ENCODE results near the gene EIF4A3. TPM values are rescaled to one million over a fixed set of nuclear protein-coding genes. Genes with fewer than 3 reads are reported as not detected.

Gene EIF4A3
- polyA plus RNA-seq, 2 of the 4 experiments (the other 2 are of a cell fraction) = 181 to 189 TPM

DNA sequence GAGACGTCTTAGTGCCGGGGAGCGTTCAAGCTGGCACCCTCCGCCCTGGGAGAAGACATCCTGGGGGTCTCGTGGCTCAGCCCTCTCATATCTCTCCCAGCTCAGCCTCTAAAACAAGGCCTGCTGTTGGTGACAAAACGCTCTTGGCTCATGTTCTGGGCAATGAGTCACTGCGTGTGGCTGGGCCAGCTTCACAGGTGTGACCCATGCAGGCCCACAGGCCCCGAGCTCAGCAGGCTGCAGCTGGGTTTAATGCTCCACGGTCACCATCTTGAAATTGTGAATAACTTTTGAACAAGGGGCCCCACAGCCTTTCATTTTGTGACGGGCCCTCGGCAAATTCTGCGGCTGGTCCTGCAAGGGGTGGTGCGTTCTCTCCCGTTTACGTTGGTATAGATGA is 23.1 kb downstream of the EIF4A3 start:
- Histone ChIP-seq H3K4me3 (no peak overlapping the region), H3K27ac (no peak overlapping the region), H3K4me2 (no peak overlapping the region), H3K9me3 (no peaks in the 10 kb centered on the region), H3K4me1 (no peaks in the 10 kb centered on the region)
- TF ChIP-seq KDM5A (IDR thresholded peaks at IDR 0.05) = no peak
- no peak for TF ChIP-seq CBX8 (IDR thresholded peaks at IDR 0.05)
- no peak for TF ChIP-seq MYC (IDR thresholded peaks at IDR 0.05; ENCODE audit: borderline replicate concordance, low read length)
- TF ChIP-seq CEBPB (IDR thresholded peaks at IDR 0.05) = no peak
- TF ChIP-seq NFE2L2 (conservative IDR thresholded peaks at IDR 0.05; ENCODE audit: low read length) = no peak
- no peak for TF ChIP-seq HOXB5 (CRISPR knock-in tag; IDR thresholded peaks at IDR 0.05)
- TF ChIP-seq CBX2 (IDR thresholded peaks at IDR 0.05; ENCODE audit: borderline replicate concordance, low read depth) = no peak
- no peak for TF ChIP-seq BHLHE40 (IDR thresholded peaks at IDR 0.05; ENCODE audit: low read depth, low read length)
- TF ChIP-seq POLR2A (IDR thresholded peaks at IDR 0.05; ENCODE audit: low read length) = no peak
- TF ChIP-seq RAD21 (conservative IDR thresholded peaks at IDR 0.05 in 1 of 2, IDR thresholded peaks at IDR 0.05 in 1 of 2) = no peak
- TF ChIP-seq HEYL (CRISPR knock-in tag; IDR thresholded peaks at IDR 0.05) = no peak
- no peak for TF ChIP-seq FOXS1 (CRISPR knock-in tag; IDR thresholded peaks at IDR 0.05)
- no peak for TF ChIP-seq ZNF302 (CRISPR knock-in tag; IDR thresholded peaks at IDR 0.05)
- TF ChIP-seq, protein P1, sequence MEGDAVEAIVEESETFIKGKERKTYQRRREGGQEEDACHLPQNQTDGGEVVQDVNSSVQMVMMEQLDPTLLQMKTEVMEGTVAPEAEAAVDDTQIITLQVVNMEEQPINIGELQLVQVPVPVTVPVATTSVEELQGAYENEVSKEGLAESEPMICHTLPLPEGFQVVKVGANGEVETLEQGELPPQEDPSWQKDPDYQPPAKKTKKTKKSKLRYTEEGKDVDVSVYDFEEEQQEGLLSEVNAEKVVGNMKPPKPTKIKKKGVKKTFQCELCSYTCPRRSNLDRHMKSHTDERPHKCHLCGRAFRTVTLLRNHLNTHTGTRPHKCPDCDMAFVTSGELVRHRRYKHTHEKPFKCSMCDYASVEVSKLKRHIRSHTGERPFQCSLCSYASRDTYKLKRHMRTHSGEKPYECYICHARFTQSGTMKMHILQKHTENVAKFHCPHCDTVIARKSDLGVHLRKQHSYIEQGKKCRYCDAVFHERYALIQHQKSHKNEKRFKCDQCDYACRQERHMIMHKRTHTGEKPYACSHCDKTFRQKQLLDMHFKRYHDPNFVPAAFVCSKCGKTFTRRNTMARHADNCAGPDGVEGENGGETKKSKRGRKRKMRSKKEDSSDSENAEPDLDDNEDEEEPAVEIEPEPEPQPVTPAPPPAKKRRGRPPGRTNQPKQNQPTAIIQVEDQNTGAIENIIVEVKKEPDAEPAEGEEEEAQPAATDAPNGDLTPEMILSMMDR (IDR thresholded peaks at IDR 0.05) = no peak
- TF ChIP-seq, protein P2, sequence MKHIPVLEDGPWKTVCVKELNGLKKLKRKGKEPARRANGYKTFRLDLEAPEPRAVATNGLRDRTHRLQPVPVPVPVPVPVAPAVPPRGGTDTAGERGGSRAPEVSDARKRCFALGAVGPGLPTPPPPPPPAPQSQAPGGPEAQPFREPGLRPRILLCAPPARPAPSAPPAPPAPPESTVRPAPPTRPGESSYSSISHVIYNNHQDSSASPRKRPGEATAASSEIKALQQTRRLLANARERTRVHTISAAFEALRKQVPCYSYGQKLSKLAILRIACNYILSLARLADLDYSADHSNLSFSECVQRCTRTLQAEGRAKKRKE (CRISPR knock-in tag; IDR thresholded peaks at IDR 0.05; ENCODE audit: low read depth) = no peak
- TF ChIP-seq HOXA7 (CRISPR knock-in tag; IDR thresholded peaks at IDR 0.05) = no peak
- ChIA-PET CTCF (interaction anchor here (0.6 to 6.5 kb wide), 11 partner anchors 9 to 125 kb away, joined by 3 to 60 read pairs (median 4); partner anchors contain the start of gene GAA), POLR2A (interaction anchor here (1.2 kb wide), 1 partner anchor 22 kb away, joined by 5 read pairs; the partner anchor contains the start of gene GAA)
- ATAC-seq (peak in 1 of 2 experiments; percentile 16; a peak in 1 of 6 replicates), FAIRE-seq (no peak), DNase-seq (ENCODE audit: low read depth in 1 of 2, low spot score in 1 of 2) (no peak)
- 82% methylated on average over 15 of the region's 15 CpGs for WGBS (ENCODE audit: missing lambda C conversion rate)

DNA sequence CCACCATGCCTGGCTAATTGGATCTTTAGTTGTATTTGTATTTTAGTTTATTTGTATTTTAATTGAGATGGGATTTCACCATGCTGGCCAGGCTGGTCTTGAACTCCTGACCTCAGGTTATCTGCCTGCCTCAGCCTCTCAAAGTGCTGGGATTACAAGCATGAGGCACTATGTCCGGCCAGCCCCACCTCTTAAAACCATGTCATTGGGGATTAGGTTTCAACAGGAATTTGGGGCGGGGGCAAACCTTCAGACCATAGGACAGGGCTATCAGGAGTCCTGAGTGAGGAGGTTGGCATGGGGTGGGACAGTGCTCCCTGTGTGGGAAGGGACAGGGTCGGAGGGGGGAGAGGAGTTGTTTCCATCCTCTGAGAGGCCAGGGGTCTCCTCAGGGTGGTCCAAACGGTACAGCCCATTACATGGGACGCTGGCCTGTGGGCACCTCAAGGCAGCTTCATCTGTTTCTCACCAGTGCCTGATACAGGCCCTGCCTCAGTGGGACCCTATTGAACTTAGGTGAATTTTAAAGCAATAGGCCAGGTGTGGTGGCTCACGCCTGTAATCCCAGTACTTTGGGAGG is 23.9 kb downstream of the EIF4A3 start:
- Histone ChIP-seq H3K4me3 (no peak overlapping the region), H3K4me2 (no peak overlapping the region), H3K9me3 (no peaks in the 10 kb centered on the region), H3K4me1 (no peaks in the 10 kb centered on the region), H3K27ac (no peak overlapping the region)
- DNase-seq (ENCODE audit: low read depth in 1 of 2, low spot score in 1 of 2) (no peak), FAIRE-seq (no peak), ATAC-seq (no peak)
- POLR2A ChIA-PET = interaction anchor here (1.2 kb wide), 1 partner anchor 21 kb away, joined by 5 read pairs; the partner anchor contains the start of gene GAA
- TF ChIP-seq FOSB (CRISPR knock-in tag; IDR thresholded peaks at IDR 0.05) (no peak), TFCP2L1 (CRISPR knock-in tag; IDR thresholded peaks at IDR 0.05) (no peak), SREBF2 (IDR thresholded peaks at IDR 0.05) (no peak), ZSCAN20 (CRISPR knock-in tag; IDR thresholded peaks at IDR 0.05) (no peak), FOSL2 (IDR thresholded peaks at IDR 0.05) (no peak), FOSL2 (CRISPR knock-in tag; IDR thresholded peaks at IDR 0.05) (no peak), HOXB5 (CRISPR knock-in tag; IDR thresholded peaks at IDR 0.05) (no peak), SMC3 (IDR thresholded peaks at IDR 0.05) (no peak), EHMT2 (IDR thresholded peaks at IDR 0.05; ENCODE audit: low read depth) (no peak), EHF (CRISPR knock-in tag; IDR thresholded peaks at IDR 0.05) (no peak), PHF8 (IDR thresholded peaks at IDR 0.05; ENCODE audit: borderline replicate concordance, low read depth) (no peak), HOXB13 (CRISPR knock-in tag; IDR thresholded peaks at IDR 0.05; ENCODE audit: low read depth) (no peak), EP300 (IDR thresholded peaks at IDR 0.05) (no peak), JUN (IDR thresholded peaks at IDR 0.05) (no peak), MAFK (IDR thresholded peaks at IDR 0.05; ENCODE audit: partially characterized antibody) (no peak), ZNF302 (CRISPR knock-in tag; IDR thresholded peaks at IDR 0.05) (no peak)
- TF ChIP-seq, protein P3, sequence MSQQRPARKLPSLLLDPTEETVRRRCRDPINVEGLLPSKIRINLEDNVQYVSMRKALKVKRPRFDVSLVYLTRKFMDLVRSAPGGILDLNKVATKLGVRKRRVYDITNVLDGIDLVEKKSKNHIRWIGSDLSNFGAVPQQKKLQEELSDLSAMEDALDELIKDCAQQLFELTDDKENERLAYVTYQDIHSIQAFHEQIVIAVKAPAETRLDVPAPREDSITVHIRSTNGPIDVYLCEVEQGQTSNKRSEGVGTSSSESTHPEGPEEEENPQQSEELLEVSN (IDR thresholded peaks at IDR 0.05; ENCODE audit: borderline replicate concordance, low read depth) = no peak
- TF ChIP-seq, protein P4, sequence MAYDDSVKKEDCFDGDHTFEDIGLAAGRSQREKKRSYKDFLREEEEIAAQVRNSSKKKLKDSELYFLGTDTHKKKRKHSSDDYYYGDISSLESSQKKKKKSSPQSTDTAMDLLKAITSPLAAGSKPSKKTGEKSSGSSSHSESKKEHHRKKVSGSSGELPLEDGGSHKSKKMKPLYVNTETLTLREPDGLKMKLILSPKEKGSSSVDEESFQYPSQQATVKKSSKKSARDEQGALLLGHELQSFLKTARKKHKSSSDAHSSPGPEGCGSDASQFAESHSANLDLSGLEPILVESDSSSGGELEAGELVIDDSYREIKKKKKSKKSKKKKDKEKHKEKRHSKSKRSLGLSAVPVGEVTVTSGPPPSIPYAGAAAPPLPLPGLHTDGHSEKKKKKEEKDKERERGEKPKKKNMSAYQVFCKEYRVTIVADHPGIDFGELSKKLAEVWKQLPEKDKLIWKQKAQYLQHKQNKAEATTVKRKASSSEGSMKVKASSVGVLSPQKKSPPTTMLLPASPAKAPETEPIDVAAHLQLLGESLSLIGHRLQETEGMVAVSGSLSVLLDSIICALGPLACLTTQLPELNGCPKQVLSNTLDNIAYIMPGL (CRISPR knock-in tag; IDR thresholded peaks at IDR 0.05; ENCODE audit: borderline replicate concordance) = no peak
- TF ChIP-seq, protein P1 (IDR thresholded peaks at IDR 0.05) = no peak
- WGBS (ENCODE audit: missing lambda C conversion rate) = 78% methylated on average over 6 of the region's 6 CpGs
- CTCF ChIA-PET = interaction anchor here (1.0 to 6.5 kb wide), 8 partner anchors 8 to 115 kb away, joined by 3 to 60 read pairs (median 6); partner anchors contain the start of gene GAA
